CD14-positive monocyte (primary cell): ENCODE measurements around the gene SLC9C1. TPM values are rescaled to one million over a fixed set of nuclear protein-coding genes. Genes with fewer than 3 reads are reported as not detected.
A peak's percentile ranks its signal among the peaks of the same experiment; 100 is the strongest.

Experiments used
- DNase-seq, 3 donors: peaks; one replicate each; pipeline ENCODE4 v3.0.0-alpha.2; 2011 to 2022
- H2AFZ ChIP-seq: 2 replicates; pipeline ENCODE4 v1.6.0; 2012; ENCODE audit warnings: mild to moderate bottlenecking, low read depth, low read length, inconsistent platforms; ENCODE audit not compliant: insufficient read depth, poor library complexity, severe bottlenecking
- H3K27ac ChIP-seq, 2 donors: 1 replicate in 1 of 2; 2 replicates in 1 of 2; pipeline ENCODE4 v1.5.1; 2012 to 2013; ENCODE audit warnings: low read length in 2 of 2, control low read depth in 1 of 2, inconsistent platforms in 1 of 2, low read depth in 1 of 2, mild to moderate bottlenecking in 1 of 2
- H3K27me3 ChIP-seq, 2 donors: one replicate each; pipeline versions ENCODE4 v1.6.0 to v1.6.1; 2011 to 2013; ENCODE audit warnings: low read length in 2 of 2; ENCODE audit not compliant: control insufficient read depth in 2 of 2, insufficient read depth in 2 of 2
- H3K36me3 ChIP-seq, 2 donors: replicated peaks in 1 of 2; 1 replicate in 1 of 2; 2 replicates in 1 of 2; pipeline versions ENCODE4 v1.5.1 to v1.6.1; 2012 to 2013; ENCODE audit warnings: low read length in 2 of 2, control low read depth in 1 of 2, inconsistent platforms in 1 of 2, mild to moderate bottlenecking in 1 of 2; ENCODE audit not compliant: insufficient read depth in 2 of 2, control insufficient read depth in 1 of 2
- H3K4me1 ChIP-seq, 2 donors: 1 replicate in 1 of 2; 2 replicates in 1 of 2; pipeline versions ENCODE4 v1.5.1 to v1.6.1; 2012 to 2013; ENCODE audit warnings: low read length in 2 of 2, control low read depth in 1 of 2, inconsistent platforms in 1 of 2, mild to moderate bottlenecking in 1 of 2, moderate library complexity in 1 of 2; ENCODE audit not compliant: insufficient read depth in 2 of 2, control insufficient read depth in 1 of 2
- H3K4me2 ChIP-seq: replicated peaks from 2 replicates; pipeline ENCODE3; 2012; ENCODE audit warnings: low read length, moderate library complexity, mild to moderate bottlenecking; ENCODE audit not compliant: poor library complexity, severe bottlenecking; ENCODE audit errors: extremely low read depth
- H3K4me3 ChIP-seq, 3 experiments: fragments of 200-600 bp in 1 of 3; sonication (generic) in 1 of 3; replicated peaks in 1 of 3; 1 replicate in 2 of 3; 2 replicates in 1 of 3; pipeline ENCODE4 v1.5.1; 2011 to 2013; ENCODE audit warnings: low read length in 3 of 3, mild to moderate bottlenecking in 3 of 3, control low read depth in 2 of 3, low read depth in 2 of 3, inconsistent platforms in 1 of 3, moderate library complexity in 1 of 3
- H3K79me2 ChIP-seq: 2 replicates; pipeline ENCODE4 v1.6.0; 2012; ENCODE audit warnings: mild to moderate bottlenecking, control low read depth, inconsistent platforms, low read length, moderate library complexity; ENCODE audit not compliant: insufficient read depth
- H3K9ac ChIP-seq: 2 replicates; pipeline ENCODE4 v1.6.0; 2017; ENCODE audit warnings: low read length, mild to moderate bottlenecking; ENCODE audit not compliant: insufficient read depth, poor library complexity, severe bottlenecking
- H3K9me3 ChIP-seq, 2 donors: replicated peaks in 1 of 2; 1 replicate in 1 of 2; 2 replicates in 1 of 2; pipeline versions ENCODE4 v1.5.1 to v1.6.1; 2012 to 2013; ENCODE audit warnings: low read length in 2 of 2, control low read depth in 1 of 2; ENCODE audit not compliant: control insufficient read depth in 1 of 2, insufficient read depth in 1 of 2
- H4K20me1 ChIP-seq: 2 replicates; pipeline ENCODE4 v1.6.0; 2012; ENCODE audit warnings: mild to moderate bottlenecking, low read length, control low read depth, moderate library complexity; ENCODE audit not compliant: insufficient read depth
- H3K27ac Mint-ChIP-seq, 7 donors: one replicate each; pipeline ENCODE4 v1.8.0; 2020; ENCODE audit warnings: mild to moderate bottlenecking in 7 of 7, mixed read lengths in 7 of 7, moderate library complexity in 6 of 7, inconsistent platforms in 2 of 7
- H3K27me3 Mint-ChIP-seq, 3 donors: one replicate each; pipeline ENCODE4 v1.8.0; 2021 to 2022; ENCODE audit warnings: low read depth in 3 of 3, mild to moderate bottlenecking in 3 of 3, mixed read lengths in 3 of 3, moderate library complexity in 3 of 3, inconsistent platforms in 1 of 3
- H3K36me3 Mint-ChIP-seq, 2 donors: one replicate each; pipeline ENCODE4 v1.8.0; 2020; ENCODE audit warnings: mixed read lengths in 2 of 2, inconsistent platforms in 1 of 2, mild to moderate bottlenecking in 1 of 2
- H3K4me1 Mint-ChIP-seq: one replicate; pipeline ENCODE4 v1.8.0; 2020; ENCODE audit warnings: mild to moderate bottlenecking, mixed read lengths
- H3K4me3 Mint-ChIP-seq, 2 donors: one replicate each; pipeline ENCODE4 v1.8.0; 2020; ENCODE audit warnings: mild to moderate bottlenecking in 2 of 2, mixed read lengths in 2 of 2, moderate library complexity in 1 of 2
- H3K9me3 Mint-ChIP-seq, 7 donors: one replicate each; pipeline ENCODE4 v1.8.0; 2020 to 2022; ENCODE audit warnings: mixed read lengths in 7 of 7, mild to moderate bottlenecking in 6 of 7, moderate library complexity in 6 of 7, inconsistent platforms in 2 of 7
- CTCF ChIP-seq: fragments of 200-600 bp; IDR thresholded peaks from one replicate; pipeline ENCODE4 v1.8.0; 2022; ENCODE audit warnings: antibody characterized with exemption, mild to moderate bottlenecking
- WGBS: methylation state at CpG from one replicate; pipeline ENCODE4 v1.1.5; 2013; ENCODE audit warnings: missing lambda C conversion rate; ENCODE audit not compliant: insufficient coverage; 5-methylcytosine and 5-hydroxymethylcytosine counted together
- intact Hi-C, 2 donors: fragments of 100-400 bp; cut with micrococcal nuclease; formaldehyde crosslinking; loops; one replicate each; pipeline versions ENCODE4 v1.15.0 to v1.15.1; 2023
- polyA plus RNA-seq, 3 donors: library from polyadenylated mRNA; depleted of rRNA in 1 of 3; unstranded in 2 of 3; stranded (reverse) in 1 of 3; fragments of 300-500 nt in 2 of 3; fragments of >200 nt in 1 of 3; fragmentation: Illumina TruSeq in 2 of 3; gene quantifications; 1 replicate in 2 of 3; 2 replicates in 1 of 3; pipeline ENCODE4 v1.2.3, GENCODE V29; 2012 to 2021

SLC9C1 gene
- polyA plus RNA-seq, 3 donors, result not detected

GRCh38 chr3:112314649-112315048 lies 20.6 kb upstream of the SLC9C1 start:
- Histone ChIP-seq H3K27me3 (no peaks in the 10 kb centered on the region), H3K9me3 (peaks cover 0 to 4% of the 10 kb centered on the region in 2 donors), H3K9ac (no peak overlapping the region), H3K4me1 (peaks cover 7 to 8% of the 10 kb centered on the region in 2 donors), H3K79me2 (no peaks in the 10 kb centered on the region), H3K4me2 (no peak overlapping the region), H4K20me1 (no peaks in the 10 kb centered on the region), H3K27ac (no peak overlapping the region), H3K36me3 (no peaks in the 10 kb centered on the region), H3K4me3 (no peak overlapping the region), H2AFZ (no peak overlapping the region)
- peaks cover 0 to 1% (median 0%) of the 10 kb centered on the region in 3 donors for H3K27me3 Mint-ChIP-seq
- intact Hi-C loops, result no loop called here
- WGBS, result 96% methylated on average over 2 of the region's 2 CpGs
- no peak overlapping the region for H3K27ac Mint-ChIP-seq
- TF ChIP-seq CTCF, result no peak
- H3K36me3 Mint-ChIP-seq, result no peaks in the 10 kb centered on the region
- H3K4me3 Mint-ChIP-seq, result no peak overlapping the region
- peaks cover 0 to 8% (median 4%) of the 10 kb centered on the region in 7 donors for H3K9me3 Mint-ChIP-seq
- H3K4me1 Mint-ChIP-seq, result peaks cover 9% of the 10 kb centered on the region
- peak in 1 of 3 donors; percentile 10 for DNase-seq

- no peak overlapping the region for H2AFZ ChIP-seq
- no peak overlapping the region for H3K4me3 Mint-ChIP-seq
- no peaks in the 10 kb centered on the region for H3K4me1 Mint-ChIP-seq
- peaks cover 10 to 11% of the 10 kb centered on the region in 2 donors for H3K4me1 ChIP-seq
- no peaks in the 10 kb centered on the region for H3K9me3 Mint-ChIP-seq
- H3K27me3 Mint-ChIP-seq, result no peaks in the 10 kb centered on the region
- no peak overlapping the region for H3K27ac ChIP-seq
- H3K9ac ChIP-seq, result no peak overlapping the region
- H3K79me2 ChIP-seq, result no peaks in the 10 kb centered on the region
- H3K9me3 ChIP-seq, result no peaks in the 10 kb centered on the region
- no peaks in the 10 kb centered on the region for H3K36me3 Mint-ChIP-seq
- no peak for DNase-seq
- H3K36me3 ChIP-seq, result no peaks in the 10 kb centered on the region
- H4K20me1 ChIP-seq, result no peaks in the 10 kb centered on the region
- TF ChIP-seq CTCF, result no peak
- WGBS, result 78% methylated on average over 3 of the region's 7 CpGs
- H3K27ac Mint-ChIP-seq, result no peak overlapping the region
- H3K4me2 ChIP-seq, result no peak overlapping the region
- no peaks in the 10 kb centered on the region for H3K27me3 ChIP-seq
- intact Hi-C loops, result loop anchor here in 1 of 2 donors (10.0 kb wide), 1 partner anchor 184 kb away; no protein-coding TSS in a partner anchor
- no peak overlapping the region for H3K4me3 ChIP-seq
These were observed 14.3 kb upstream of the SLC9C1 start for GRCh38 chr3:112308151-112308911.
